GM18505 (cell line): Measurements from ENCODE around the gene RBM19.

Experiments
- ATAC-seq: cut with Tn5 transposase; IDR thresholded peaks from one replicate; pipeline ENCODE4 v1.9.1; 2021; ENCODE audit not compliant: unreplicated experiment
- POLR2A ChIP-seq: IDR thresholded peaks from 4 replicates; pipeline ENCODE4 v1.6.1; 2011; ENCODE audit warnings: borderline replicate concordance; ENCODE audit not compliant: insufficient read depth, insufficient read length; ENCODE audit errors: extremely low read depth

RBM19 gene

DNA sequence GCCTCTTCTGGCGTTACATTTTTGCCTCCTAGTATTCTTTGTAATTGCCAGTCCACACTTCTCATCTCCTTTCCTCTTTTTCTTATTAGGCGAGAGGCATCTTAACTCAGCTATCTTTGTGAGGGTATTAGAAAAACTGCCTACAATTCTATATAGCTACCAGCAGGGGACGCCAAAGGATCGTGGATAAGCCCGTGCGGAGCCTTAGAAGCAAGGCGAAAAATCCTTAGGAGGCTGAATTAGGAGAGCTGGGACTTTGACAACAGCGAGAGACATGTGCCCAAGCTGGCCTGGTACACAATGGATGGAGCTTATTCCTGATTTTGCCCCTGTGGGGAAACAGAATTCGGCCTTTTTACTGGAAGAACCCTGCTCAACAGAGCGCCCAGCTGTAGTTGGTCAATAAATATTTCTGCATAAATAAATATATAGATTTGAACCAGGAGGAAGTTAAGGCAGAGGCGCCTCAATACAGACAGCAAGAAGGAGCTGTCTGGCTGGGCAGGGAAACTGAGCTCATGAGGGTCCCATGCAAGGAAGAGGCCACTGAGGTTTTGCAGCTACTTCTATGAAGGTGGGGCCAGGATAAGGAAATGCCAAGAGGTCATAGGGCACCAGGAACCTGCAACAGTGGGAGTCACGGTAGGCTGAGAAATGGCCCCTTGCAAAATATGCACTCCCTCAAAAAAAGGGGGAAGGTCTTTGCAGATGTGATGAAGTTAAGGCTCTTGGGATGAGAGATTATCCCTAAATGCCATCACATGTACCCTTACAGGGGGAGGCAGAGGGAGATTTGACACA is 14.6 kb upstream of the RBM19 start:
- no peak for ATAC-seq
- no peak for TF ChIP-seq POLR2A

DNA sequence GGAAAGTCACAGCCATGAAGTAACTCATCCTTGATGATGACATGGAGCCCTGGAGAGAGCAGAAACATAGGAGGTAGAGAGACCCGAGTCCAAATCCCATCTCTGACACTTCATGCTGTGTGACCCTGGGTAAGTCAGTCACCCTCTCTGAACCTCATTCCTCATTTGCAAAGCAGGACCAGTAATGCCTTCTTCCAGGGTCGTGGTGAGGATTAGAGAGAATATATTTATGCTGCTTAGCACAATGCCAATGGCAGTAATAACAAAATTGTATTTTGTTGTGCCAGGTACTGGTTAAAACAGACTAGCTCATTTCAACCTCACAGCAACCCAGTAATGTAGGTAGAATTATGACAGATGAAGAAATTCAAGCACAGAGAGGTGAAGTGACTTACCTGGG is 13.9 kb upstream of the RBM19 start:
- no peak for TF ChIP-seq POLR2A
- ATAC-seq, result no peak

DNA sequence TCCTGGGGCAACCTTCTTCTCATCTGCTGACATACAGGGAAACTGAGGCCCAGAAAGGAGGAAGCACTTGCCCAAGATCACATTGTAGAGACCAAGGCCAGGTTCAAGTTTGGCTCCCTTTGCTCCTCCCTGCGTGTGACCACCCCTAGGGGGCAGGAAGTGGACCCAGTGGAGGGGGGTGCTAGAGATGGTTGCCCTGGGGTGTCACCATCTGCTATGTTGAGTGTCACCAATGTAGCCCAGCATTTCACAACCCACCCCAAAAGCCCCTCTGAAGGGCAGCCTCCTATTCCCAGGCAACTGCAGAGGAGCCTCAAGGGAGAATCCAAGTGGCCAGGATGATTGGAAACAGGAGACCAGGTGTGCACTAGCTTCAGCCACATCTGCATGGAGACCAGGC is 12.0 kb upstream of the RBM19 start:
- no peak for TF ChIP-seq POLR2A
- no peak for ATAC-seq

GRCh38 chr12:113974006-113974405 is 7.9 kb upstream of the RBM19 start:
- no peak for ATAC-seq
- no peak for TF ChIP-seq POLR2A

DNA sequence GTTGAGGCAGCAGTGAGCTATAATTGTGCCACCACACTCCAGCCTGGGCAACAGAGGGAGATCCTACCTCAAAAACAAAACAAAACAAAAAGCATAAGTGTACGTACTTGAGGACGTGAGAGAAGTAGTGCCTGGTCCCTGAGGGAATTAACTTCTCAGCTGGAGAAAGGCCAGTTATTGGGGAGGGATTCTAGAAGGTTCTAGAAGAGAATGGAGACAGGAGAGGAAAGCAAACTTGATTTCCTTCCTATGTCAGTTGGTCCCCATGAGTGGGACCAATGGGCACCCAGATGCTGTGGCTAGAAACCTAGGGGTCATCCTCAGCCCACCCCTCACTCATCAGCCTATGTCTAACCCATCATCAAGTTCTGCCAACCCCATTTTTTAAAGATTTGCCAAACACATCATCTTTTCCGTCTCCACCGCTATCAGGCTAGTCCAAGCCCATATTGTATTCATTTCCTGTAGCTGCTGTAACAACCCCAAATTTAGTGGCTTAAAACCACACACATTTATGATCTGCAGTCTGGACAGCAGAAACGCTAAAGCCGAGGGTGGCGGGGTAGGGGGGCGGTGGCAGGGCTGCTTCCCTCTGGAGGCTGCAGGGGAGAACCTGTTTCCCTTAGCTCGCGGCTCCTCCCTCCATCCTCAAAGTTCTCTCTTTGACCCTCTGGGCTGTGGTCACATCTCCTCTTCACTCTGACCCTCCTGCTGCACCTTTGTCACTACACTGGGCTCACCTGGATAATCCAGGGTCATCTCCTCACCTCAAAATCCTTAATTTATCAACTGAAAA is 7.2 kb upstream of the RBM19 start:
- ATAC-seq, result no peak
- no peak for TF ChIP-seq POLR2A

- ATAC-seq, result no peak
- TF ChIP-seq POLR2A, result no peak
Observed at GRCh38 chr12:113971392-113971791, 5.3 kb upstream of the RBM19 start.

GRCh38 chr12:113970211-113970610 is 4.1 kb upstream of the RBM19 start:
- ATAC-seq, result no peak
- no peak for TF ChIP-seq POLR2A

DNA sequence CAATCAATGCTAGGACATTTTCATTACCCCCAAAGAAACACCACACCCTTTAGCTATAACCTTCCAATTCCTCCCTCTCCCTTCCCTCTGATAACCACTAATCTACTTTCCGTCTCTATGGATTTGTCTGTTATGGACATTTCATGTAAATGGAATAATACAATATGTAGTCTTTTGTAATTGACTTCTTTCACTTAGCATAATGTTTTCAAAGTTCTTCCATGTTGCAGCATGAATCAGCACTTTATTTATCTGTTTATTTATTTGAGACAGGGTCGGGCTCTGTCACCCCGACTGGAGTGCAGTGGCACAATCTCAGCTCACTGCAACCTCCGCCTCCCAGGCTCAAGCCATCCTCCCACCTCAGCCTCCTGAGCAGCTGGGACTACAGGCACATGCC is 1.2 kb upstream of the RBM19 start:
- no peak for ATAC-seq
- TF ChIP-seq POLR2A, result no peak

GRCh38 chr12:113962733-113963132 is 3.4 kb downstream of the RBM19 start:
- no peak for ATAC-seq
- no peak for TF ChIP-seq POLR2A

DNA sequence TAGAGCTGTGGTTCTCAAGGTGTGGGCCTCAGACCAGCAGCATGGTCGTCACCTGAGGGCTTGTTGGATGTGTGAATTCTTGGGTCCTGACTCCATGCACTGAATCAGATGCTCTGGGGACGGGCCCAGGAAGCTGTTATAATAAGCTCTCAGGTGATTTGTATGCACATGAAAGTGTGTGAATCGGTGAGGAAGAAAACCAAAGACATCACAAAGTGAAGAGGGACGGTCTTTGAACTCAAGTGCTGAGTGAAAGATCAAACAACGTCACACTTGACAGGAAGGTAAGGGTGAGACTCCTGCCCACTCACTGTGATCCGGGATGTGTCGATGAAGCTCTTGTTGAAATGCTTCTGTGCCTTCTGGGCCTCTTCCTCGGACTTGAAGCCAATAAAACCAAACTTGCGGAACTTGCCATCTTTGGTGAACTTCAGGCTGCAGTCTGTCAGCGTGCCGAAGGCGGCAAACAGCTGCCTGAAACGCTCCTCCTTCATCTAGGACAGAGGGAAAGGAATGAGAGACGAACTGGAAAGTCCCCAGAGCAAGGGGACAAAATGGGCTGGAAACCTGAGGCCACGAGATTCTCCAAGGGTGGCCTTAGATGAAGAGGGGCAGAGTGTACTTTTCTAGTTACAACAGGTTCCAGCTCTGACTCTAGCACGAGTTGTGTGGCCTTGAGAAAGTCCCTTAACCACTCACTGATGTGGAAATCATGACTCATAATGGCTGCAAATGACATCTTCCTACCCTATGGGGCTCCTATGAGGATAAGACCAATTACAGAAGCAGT is 4.0 kb downstream of the RBM19 start:
- TF ChIP-seq POLR2A, result no peak
- no peak for ATAC-seq

GRCh38 chr12:113960030-113960429 is 6.1 kb downstream of the RBM19 start:
- ATAC-seq, result no peak
- no peak for TF ChIP-seq POLR2A

DNA sequence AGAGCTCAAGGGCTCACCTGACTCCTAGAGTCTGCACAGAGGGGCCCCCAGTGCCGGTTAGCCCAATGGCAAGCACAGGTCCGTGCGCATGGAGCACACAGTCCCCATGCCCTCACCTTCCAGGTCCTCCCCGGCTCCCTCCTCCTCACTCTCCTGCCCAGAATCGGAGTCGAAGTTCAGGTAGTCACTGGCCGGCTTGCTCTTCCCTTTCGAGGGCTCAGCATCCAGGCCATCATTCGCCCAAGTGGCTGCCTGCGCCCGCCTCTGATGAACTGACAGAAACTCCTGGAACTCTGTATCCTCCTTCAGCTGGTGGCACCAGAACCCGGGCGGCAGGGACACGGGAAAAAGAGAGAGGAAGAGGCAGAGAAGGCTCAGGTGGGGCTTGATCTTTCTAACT is 7.0 kb downstream of the RBM19 start:
- ATAC-seq, result no peak

DNA sequence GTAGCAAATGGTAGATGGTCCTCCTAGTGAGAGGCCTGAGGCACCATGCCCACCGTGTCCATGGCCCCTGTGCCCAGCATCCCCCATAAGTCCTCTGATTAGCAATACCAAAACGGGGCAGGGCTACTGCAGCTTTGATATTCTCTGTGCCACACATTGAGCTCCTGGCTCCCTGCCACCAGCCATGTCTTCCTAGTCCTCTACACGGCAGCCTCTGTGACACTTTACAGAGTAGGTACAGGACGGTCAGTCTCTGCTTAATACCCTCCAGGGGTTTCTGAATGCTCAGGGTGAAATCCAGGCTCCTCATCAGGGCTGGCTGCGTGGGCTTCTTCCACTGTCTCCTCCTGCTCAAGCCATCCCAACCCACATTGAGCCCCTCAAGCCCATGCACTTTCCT is 8.0 kb downstream of the RBM19 start:
- TF ChIP-seq POLR2A, result no peak
- ATAC-seq, result no peak

More for the DNA sequence above, 7.0 kb downstream of the RBM19 start:
- no peak for TF ChIP-seq POLR2A

DNA sequence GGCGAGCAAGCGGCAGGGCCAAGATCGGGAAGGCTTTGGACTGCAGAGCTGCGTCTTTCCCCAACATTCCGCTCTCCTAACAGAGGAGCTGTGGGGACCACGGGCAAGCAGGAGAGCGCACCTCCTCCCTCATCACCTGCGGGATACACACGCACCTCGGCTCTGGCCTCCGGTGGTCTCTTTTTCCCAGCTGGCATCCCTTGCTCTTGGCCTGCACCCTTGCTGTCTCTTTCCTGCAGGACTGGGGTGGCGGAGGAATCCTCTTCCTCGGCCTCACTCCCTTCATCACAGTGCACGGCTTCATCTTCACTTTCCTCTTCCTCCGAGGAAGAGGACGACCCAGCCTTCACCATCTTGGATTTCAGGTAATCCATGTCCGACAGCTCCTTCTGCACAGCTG is 8.5 kb downstream of the RBM19 start:
- no peak for ATAC-seq

More for the DNA sequence above, 8.5 kb downstream of the RBM19 start:
- TF ChIP-seq POLR2A, result no peak
